ENCODE measurements around the gene ENC1.
"Not testable (repeated sequence)": the region's sequence is repeated elsewhere in the genome, so short reads cannot be mapped to it uniquely, and the experiment has no call there.

ENC1 gene, protein sequence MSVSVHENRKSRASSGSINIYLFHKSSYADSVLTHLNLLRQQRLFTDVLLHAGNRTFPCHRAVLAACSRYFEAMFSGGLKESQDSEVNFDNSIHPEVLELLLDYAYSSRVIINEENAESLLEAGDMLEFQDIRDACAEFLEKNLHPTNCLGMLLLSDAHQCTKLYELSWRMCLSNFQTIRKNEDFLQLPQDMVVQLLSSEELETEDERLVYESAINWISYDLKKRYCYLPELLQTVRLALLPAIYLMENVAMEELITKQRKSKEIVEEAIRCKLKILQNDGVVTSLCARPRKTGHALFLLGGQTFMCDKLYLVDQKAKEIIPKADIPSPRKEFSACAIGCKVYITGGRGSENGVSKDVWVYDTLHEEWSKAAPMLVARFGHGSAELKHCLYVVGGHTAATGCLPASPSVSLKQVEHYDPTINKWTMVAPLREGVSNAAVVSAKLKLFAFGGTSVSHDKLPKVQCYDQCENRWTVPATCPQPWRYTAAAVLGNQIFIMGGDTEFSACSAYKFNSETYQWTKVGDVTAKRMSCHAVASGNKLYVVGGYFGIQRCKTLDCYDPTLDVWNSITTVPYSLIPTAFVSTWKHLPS

DNA sequence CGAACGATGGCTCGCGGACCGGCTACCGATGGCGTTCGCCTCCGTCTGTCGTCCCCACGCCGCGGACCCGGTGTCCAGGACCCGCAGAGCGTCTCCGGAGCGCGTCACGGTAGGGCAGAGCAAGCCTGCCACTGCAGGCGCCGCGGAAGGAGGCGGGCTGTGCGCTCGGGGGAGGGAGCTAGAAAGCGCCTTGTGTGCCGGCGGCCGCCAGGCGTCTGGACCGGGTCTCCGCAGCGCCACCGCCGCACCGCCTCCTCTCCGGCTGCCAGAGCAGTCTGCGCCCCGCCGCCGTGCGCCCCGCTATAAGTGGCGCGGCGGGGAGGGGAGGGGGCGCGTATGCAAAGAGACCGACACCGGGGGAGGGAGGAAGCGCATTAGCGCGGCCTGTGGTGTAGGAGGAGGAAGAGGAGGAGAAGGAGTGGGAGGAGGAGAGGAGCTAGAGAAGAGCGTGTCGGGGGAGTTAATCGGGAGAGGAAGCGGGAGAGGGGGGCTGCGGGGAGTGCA is at the start of gene ENC1:
TSS of gene ENC1 (minus strand) at position 279 of the 504 bp plus-strand sequence. CDS start 4,243 bp downstream, outside the sequence.
- DNase-seq, result peak; percentile 86

DNA sequence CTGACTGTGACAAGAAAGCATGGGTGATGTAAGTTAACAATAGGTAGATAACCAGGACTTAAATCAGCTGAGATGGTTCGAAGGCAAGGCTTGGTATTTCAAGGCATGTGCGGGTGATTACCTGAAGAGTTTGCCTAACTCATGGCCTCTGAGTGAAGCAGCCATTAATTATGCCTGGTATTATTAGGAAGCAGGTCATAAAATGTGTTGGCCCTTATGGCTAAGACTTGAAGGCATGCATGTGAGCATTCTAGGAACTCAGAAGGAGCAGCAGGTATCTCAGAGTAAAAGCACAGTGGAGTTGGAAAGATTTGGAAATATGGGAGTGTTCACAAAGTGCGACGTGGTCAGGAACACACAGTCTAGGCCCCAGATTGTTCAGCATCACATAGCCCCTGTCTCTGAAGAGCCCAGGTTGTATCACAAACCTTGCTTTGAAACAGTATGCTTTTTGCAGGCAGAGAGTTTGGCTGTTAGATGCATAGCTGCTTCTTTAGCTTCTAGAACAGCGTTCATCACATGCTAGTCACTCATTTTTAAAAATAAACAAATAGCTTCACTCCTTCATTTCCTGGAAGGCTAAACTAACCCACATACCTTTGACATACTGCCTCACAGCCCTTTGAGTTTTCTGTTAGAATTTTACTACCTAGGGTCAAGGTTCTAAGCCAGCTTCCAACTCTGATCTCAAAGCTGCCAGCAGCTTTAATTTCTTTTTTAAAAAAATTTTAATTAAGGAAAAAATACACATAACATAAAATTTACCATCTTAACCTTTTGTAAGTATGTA is 46.6 kb upstream of the ENC1 start:
- DNase-seq, result no peak

DNA sequence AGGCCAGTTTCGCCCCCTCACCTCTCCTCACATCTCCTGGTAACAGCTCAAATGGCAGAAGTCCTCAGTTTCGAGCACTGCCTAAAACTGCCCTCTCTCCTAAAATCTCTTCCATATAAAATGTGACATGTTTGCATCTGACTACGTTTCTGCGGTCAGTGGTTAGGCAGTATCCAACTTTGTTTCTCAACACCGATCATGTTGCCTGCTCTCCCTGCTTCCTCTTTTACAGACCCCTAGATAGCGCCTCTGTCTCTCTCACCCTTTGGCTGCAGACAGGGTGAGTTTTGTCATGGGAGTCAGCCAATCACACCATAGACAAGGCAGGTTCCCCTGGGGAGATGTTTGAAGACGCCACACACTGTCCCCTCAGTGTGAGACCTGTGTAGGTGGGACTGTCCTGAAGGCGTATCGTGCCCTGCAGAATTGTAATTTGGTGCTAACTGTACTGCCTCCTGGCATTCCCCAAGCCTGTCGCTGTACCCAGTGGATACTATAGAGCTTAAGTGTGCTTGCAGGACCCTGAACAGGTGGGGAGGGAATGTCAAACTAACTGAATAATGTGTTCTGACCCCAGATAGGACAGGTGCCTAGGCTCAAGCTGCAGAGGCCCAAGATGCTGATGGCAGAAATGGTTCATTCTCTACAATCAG is 45.6 kb upstream of the ENC1 start:
- no peak for DNase-seq

DNA sequence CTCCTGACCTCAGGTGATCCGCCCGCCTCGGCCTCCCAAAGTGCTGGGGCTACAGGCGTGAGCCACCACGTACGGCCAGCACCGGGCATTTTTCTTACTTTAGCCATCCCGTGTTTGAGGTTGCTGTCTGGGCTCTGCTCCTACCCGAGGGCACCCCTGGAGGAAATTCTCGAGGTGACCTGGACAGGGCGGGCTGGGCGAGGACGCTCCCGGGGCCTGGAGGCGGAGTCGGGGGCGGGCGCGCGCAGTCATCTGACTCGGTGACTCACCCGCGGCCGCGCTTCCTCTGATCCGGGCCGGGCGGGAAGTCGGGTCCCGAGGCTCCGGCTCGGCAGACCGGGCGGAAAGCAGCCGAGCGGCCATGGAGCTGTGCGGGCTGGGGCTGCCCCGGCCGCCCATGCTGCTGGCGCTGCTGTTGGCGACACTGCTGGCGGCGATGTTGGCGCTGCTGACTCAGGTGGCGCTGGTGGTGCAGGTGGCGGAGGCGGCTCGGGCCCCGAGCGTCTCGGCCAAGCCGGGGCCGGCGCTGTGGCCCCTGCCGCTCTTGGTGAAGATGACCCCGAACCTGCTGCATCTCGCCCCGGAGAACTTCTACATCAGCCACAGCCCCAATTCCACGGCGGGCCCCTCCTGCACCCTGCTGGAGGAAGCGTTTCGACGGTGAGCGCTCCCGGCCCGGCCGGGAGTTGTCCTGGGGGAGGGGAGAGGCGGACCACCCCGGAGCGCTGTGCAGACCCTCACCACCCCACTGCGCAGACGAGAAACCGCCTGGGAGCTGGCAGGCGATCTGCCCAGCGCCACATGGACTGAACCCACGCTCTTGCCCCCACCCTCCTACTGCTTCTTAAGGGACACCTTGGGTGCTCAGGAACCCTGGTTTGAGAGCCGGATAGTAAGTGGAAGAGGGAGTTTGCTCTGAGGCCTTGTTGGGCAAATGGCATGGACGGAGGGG is 44.6 kb upstream of the ENC1 start, which contains the start of gene HEXB:
TSS of gene HEXB (plus strand) at position 334 of the 952 bp plus-strand sequence. CDS start at position 362, 28 bp downstream.
- DNase-seq, result peak; percentile 69

DNA sequence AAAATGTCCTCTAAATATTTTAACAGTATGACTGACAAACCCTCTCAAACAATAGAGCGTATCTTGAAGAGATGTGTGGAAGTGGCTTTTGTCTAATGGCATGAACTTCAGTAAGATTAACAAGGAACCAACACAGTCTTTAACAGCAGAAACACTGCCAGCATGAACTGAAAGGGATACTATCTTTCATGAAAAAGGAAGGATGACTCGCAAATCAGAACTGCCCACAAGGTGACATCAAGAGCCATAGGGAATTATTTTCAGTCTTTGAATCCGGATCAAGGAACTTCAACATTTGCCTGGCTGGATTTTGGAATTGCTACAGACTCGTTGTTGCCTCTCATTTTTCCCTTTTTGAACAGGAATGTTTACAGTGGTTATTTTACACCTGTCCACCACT is 39.4 kb upstream of the ENC1 start:
- no peak for DNase-seq

DNA sequence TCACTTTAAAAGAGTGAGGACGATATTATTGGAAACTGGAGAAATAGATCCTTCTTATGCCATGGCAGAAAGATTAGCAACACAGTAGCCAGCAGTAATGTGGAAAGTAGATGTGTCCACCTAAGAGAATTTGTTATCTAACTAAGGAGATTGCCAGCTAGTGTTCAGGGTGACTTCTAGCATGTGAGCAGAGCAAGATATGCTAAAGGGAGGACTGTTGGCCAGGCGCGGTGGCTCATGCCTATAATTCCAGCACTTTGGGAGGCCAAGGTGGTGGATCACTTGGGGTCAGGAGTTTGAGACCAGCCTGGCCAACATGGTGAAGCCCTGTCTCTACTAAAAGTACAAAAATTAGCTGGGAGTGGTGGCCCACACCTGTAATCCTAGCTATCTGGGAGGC is 38.8 kb upstream of the ENC1 start:
- DNase-seq, result not testable (repeated sequence)

DNA sequence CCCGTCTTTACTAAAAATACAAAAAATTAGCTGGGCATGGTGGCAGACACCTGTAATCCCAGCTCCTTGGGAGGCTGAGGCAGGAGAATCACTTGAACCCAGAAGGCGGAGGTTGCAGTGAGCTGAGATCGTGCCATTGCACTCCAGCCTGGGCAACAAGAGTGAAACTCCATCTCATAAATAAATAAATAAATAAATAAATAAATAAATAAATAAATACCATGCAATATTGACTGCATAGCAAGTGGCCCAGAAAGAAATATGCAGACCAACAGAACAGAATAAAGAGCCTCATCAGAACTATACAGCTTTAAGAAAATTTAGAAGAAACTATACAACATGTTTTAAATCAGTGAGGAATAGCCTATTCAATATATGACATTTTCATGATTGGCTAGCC is 37.6 kb upstream of the ENC1 start:
- not testable (repeated sequence) for DNase-seq

DNA sequence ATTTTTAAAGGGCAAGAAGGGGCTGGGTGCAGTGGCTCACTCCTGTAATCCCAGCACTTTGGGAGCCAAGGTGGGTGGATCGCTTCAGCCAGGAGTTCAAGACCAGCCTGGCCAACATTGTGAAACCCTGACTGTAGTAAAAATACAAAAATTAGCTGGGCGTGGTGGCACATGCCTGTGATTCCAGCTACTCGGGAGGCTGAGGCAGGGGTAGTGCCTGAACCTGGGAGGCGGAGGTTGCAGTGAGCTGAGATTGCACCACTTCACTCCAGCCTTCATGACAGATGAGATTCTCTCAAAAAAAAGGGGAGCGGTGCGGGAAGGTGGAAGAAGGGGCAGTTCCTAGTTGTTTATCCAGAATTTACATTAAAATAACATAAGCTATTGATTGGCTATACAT is 35.9 kb upstream of the ENC1 start:
- DNase-seq, result not testable (repeated sequence)

DNA sequence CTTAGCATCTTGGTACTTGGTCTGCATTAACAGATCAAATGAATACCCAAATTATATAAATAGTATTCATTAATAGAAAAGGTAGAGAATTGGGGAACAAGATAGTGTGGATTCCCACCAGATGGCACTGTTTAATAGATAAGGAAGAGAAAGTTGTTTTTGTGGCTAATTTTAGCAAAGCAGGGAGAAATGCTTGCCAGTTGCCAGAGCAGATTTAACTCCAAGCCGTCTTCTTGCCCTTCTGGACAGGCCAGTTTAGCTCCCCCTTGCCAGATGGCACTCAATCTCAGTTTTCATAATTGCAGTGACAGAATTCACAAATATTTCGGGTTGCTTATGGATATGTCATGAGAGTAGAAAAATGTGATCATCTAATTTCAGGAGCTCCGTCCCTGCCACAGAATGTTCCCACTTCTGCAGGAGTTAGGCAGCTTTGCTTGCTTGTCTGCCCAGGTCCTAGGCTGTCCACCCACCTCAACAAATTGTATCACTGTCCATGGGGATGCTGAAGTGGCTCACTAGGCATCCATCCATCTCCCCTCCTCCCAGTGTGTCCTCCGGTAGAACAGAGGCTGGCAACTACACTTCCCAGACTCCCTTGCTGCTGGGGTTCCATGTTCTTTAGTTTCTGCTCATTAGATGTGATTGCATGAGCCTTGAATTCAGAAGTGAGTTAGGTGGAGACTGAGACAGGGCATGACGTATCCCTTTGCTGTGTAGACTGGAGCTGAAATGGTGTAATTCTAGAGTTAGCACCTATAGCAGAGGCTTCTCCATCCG is 32.7 kb upstream of the ENC1 start:
- peak; percentile 55 for DNase-seq

DNA sequence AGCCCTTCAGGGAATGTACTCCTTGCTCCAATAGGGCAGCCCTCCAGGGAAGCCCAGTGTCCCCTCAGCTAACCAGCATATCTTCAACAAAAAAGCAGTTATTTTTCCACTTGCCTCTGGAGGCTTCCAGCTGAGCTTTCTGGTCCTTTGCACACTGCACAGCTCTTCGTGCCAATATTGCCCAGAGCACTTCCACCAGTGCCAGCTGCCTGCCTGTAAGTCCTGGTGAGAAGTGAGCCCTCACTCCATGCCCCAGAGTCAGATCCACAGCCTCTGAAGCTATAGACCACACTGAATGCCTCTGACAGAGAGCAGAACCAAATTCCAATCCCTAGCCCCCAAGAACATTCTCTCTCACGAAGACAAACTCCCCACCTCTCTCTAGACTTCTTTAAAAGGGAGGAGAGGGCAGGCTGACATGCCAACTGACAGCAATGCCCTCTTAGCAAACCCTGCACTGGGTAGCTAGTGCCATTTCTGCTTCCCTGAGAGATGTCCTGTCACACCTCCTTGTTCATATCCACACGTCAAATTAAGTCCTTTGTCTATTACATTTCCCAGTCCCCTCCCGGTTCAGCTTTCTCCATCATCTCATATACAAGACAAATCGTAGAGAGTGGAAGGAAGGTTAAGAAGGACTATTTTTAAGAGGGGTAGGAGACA is 31.8 kb upstream of the ENC1 start:
- DNase-seq, result no peak

DNA sequence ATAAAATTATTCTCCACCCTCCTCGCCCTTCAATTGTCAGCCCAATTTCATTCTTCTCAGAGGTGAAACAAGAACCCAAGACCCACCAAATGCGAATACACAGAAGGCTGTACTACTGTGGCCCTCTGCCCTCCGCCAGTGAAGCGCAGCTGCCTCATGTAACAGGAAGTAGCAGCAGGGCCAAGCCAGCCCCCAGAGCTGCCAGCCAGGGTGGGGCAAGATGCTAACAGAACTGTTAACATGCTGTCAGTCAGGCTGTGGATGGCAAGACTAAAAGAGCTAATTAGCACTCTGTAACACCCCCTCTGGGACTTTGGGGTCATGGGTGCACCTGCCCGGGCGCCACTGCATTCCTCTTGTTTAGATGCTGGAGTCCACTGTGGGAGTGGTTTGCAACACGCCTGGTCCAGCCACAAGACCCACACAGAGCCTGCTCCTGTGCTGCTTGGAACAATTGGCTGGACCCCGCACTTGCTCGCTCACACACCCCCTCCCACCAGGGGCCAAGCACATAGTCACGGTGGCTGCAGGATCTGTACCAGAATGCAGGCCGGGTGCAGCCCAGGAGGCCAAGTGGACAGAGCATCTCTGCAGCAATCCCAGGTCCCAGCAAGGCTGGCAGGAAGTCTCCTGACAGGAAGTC is 30.0 kb upstream of the ENC1 start:
- no peak for DNase-seq

DNA sequence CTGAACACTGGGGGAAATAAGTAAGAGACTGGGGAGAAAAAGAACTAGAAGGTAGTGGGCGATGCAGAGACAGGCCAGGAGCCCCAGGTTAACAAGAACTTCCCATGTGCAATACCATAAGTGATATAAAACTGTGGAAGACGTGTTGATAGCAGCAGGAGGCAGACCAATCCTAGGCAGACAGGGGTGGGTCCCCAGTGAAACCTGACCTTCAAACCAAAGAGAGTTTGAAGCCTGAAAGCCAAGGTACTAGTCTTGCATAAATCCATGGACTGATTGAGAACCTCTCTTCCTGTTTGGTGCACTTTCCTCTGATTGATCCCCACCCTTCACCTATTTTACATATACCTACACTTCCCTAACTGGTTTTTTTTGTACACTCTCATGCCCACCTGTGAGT is 29.3 kb upstream of the ENC1 start:
- no peak for DNase-seq

DNA sequence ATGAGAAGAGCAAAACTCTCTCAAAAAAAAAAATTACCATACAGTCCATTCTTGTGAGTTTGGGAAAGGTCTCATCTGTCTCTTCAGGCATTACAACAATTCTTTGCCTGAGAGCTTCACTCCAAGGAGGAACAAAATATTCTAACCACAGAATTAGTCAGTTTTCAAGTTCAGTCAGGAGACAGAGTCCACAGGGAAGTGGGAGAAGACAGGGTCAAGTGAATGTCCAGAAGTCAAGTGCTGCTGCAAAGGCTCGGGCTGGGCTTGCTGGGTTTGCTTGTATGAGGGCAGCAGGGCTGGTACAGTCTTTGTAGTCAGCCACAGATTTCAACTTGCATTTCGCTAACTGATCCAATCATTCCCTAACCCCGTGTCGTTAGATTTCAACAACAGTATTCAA is 26.9 kb upstream of the ENC1 start:
- no peak for DNase-seq

DNA sequence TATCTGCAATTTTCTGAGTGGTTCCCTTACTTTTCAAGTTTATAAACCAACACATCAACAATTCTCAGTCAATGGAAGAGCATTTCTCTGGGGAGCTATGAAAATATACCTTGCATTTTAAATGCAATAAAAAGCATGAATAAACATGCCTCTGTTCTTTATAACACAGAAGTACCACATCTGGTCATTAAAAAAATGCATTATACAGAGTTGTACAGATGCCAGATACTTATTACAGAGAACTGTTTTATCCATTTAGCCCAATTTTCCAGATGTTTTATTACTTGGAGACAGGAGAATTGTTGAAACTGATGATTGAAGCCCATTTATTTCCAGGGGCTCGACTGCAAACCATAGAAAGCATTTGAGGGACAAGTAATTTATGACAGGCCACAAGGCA is 25.3 kb upstream of the ENC1 start:
- DNase-seq, result no peak

DNA sequence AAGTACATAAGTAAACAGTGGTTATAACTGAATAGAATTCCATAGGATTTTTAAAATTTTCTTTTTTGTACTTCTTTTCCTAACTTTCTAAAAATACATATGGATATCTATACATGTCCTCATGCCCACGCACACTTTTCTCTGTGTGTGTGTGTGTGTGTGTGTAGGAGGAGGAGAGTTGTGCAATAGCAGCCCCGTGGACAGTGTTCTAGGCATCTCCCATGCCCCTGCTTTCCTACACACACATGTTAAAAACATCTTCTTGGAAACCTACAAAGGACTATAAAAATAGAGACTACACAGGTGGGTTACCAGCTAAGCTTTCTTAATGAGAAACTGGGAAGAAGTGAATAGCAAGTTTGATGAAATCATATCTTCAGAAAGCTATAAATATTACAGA is 24.7 kb upstream of the ENC1 start:
- no peak for DNase-seq

DNA sequence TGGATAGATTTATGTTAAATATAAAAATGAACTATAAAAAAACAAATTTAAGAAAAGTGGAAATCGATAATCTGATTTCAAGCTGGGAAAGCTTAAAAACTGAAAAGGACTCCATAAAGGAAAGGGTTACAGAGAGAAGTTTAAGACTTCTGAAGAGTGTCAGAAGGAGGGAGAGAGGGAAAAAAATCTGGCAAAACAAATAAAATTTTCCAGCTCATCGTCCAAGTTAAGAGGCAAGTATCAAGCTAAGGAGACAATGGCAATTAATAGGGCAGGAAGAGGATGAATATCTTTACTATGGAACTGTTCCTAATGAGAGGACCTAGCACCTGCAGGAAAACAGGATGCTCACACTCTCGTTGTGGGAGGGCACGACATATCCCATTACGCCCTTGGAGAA is 24.0 kb upstream of the ENC1 start:
- no peak for DNase-seq

DNA sequence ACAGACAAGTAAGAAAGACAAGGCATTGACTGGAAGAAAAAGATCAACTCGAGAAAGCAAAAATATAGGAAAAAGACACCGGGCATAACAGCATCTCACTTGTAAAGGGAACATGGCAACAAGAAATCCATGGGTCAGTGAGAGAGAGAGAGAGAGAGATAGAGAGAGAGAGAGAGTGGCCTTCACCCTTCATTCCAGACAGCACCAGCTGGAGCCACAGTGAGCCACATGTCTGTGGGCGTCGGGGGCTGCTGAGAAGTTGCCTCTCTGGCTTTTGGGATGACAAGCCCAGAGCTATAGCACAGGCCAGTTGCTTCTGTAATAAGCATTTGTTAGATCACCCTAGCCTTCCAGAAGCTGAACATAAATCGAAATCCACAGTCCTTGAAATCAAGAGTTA is 20.3 kb upstream of the ENC1 start:
- DNase-seq, result no peak

DNA sequence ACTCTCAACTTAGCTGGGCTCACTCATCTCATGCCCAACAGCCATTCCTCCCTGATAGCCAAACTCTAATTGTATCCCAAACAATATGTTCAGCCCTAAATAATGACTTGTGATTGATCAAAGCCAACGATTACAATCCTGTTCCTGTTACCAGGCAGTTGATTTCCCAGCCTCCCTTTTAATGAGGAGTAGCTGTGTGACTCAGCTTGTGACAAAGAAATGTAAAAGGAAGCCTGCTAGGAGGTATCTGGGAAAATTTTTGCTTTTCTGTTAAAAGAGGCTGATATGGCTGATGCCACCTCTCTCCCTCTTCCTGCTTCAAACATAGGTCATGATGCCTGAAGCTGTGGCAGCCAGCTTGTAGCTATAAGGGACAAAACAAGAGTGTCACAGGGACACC is 19.6 kb upstream of the ENC1 start:
- DNase-seq, result no peak

DNA sequence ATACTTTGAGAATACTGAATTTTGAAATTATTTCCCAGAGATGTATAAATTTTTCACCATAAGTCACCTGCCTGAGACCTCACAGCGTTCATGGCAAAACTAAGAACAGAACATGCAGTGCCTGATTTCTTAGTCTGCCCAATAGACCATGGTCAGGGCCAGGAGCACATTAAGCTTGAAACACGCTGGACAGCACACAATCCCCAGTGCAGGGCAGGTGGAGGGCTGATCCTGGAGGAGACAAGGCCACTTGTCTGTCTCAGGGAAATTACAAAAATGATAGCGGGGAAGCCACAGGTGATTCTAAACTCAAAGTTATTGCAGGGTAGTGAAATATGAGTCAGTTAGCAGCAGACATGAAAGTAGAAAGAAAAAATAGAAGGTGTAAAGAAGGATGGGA is 18.6 kb upstream of the ENC1 start:
- DNase-seq, result no peak

DNA sequence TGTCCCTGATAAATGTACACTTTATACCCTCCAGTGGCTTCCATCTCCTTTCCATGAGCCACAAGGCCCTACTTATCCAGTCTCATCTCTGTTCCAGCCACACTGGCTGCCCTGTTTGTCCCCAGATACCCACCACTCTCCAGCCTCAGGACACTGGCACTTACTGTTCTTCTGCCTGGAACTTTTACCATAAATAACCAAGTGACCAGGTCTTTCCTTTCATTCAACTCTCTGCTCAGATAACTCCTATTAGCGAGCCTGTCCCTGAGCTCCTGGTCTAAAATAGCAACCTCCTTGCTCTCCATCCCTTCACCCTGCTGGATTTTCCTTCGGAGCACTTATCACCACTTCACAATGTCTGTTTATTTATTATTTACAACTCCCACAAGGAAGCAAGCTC is 16.6 kb upstream of the ENC1 start:
- no peak for DNase-seq

Data from kidney glomerular epithelial cell (primary cell).